PFSK-1 (cell line): ENCODE measurements around the gene OIT3.

Experiments
- FOXP2 ChIP-seq: optimal IDR thresholded peaks from 2 replicates; pipeline ENCODE3; 2011; ENCODE audit warnings: borderline replicate concordance, control low read depth, inconsistent platforms; ENCODE audit not compliant: insufficient read depth; ENCODE audit errors: extremely low read length, extremely low read depth
- POLR2AphosphoS5 ChIP-seq: IDR thresholded peaks from 2 replicates; pipeline ENCODE4 v1.6.1; 2012; ENCODE audit warnings: low read depth, mild to moderate bottlenecking, control low read depth, low read length, moderate library complexity
- SIN3A ChIP-seq: IDR thresholded peaks from 2 replicates; pipeline ENCODE4 v1.6.1; 2012; ENCODE audit warnings: mild to moderate bottlenecking, low read length, moderate library complexity, borderline replicate concordance; ENCODE audit not compliant: insufficient read depth
- TAF1 ChIP-seq: IDR thresholded peaks from 2 replicates; pipeline ENCODE4 v1.6.1; 2012; ENCODE audit warnings: low read length, control low read depth, borderline replicate concordance; ENCODE audit not compliant: insufficient read depth
- TF ChIP-seq, protein P1 (sequence below), 2 experiments: IDR thresholded peaks; 2 replicates each; pipeline versions ENCODE4 v1.6.1 to v1.8.0; 2011 to 2012; ENCODE audit warnings: low read depth in 2 of 2, low read length in 2 of 2, control low read depth in 1 of 2, inconsistent platforms in 1 of 2, mild to moderate bottlenecking in 1 of 2, moderate library complexity in 1 of 2; ENCODE audit not compliant: insufficient read depth in 1 of 2

OIT3 gene

DNA sequence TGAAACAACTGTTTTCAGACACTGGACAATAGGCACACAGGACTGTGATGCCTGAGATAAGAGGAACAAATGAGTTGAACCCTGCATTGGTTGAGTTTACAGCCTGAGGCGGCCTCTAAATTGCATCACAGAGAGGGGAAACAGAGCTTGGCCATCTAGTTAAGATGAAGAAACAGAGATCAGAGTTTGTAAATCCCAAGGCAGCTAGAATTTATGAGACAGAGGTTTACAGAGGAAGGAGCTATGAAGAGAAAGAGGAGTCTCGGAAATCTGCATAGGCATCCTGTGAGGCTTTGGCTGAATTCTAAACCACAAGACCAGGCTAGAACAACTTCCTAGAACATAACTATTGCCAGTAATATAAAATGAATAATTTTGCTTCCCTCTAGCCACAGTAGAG, 41.0 kb upstream of the OIT3 start:
- TF ChIP-seq FOXP2: no peak
- TF ChIP-seq, protein P1, sequence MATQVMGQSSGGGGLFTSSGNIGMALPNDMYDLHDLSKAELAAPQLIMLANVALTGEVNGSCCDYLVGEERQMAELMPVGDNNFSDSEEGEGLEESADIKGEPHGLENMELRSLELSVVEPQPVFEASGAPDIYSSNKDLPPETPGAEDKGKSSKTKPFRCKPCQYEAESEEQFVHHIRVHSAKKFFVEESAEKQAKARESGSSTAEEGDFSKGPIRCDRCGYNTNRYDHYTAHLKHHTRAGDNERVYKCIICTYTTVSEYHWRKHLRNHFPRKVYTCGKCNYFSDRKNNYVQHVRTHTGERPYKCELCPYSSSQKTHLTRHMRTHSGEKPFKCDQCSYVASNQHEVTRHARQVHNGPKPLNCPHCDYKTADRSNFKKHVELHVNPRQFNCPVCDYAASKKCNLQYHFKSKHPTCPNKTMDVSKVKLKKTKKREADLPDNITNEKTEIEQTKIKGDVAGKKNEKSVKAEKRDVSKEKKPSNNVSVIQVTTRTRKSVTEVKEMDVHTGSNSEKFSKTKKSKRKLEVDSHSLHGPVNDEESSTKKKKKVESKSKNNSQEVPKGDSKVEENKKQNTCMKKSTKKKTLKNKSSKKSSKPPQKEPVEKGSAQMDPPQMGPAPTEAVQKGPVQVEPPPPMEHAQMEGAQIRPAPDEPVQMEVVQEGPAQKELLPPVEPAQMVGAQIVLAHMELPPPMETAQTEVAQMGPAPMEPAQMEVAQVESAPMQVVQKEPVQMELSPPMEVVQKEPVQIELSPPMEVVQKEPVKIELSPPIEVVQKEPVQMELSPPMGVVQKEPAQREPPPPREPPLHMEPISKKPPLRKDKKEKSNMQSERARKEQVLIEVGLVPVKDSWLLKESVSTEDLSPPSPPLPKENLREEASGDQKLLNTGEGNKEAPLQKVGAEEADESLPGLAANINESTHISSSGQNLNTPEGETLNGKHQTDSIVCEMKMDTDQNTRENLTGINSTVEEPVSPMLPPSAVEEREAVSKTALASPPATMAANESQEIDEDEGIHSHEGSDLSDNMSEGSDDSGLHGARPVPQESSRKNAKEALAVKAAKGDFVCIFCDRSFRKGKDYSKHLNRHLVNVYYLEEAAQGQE (IDR thresholded peaks at IDR 0.05; ENCODE audit: insufficient read depth in 1 of 2, low read depth in 2 of 2, low read length in 2 of 2): no peak
- TF ChIP-seq TAF1: no peak
- TF ChIP-seq SIN3A: no peak
- TF ChIP-seq POLR2AphosphoS5: no peak

DNA sequence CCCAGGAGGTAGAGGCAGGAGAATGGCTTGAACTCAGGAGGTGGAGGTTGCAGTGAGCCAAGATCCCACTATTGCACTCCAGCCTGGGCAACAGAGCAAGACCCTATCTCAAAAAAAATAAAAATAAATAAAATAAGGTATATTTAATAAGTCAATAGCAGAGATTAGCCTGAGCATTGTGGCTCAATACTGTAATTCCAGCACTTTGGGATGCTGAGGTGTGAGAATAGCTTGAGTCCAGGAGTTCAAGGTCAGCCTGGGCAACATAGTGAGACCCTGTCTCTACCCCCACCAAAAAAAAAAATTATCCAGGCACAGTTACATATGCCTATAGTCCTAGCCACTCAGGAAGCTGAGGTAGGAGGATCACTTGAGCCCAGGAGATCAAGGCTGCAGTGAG, 38.4 kb upstream of the OIT3 start:
- TF ChIP-seq FOXP2 (no peak), SIN3A (no peak), TAF1 (no peak), POLR2AphosphoS5 (no peak)
- TF ChIP-seq, protein P1 (IDR thresholded peaks at IDR 0.05; ENCODE audit: insufficient read depth in 1 of 2, low read depth in 2 of 2, low read length in 2 of 2): no peak

DNA sequence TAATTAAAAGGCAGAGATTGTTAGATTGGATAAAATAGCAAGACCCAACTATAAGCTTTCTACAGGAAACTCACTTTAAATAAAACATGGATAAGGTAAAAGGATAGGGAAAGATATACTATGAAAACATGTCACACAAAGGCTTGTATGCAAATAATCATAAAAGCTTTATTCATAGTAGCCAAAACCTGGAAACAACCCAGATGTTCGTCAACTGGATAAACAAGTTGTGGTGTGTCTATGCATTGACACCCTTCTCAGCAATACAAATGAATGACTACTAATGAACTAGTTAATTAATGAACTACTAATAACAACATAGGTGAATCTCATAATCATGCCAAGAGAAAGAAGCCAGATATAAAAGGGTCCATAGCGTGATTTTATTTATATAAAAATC, 37.7 kb upstream of the OIT3 start:
- TF ChIP-seq FOXP2: no peak
- no peak for TF ChIP-seq SIN3A
- TF ChIP-seq, protein P1 (IDR thresholded peaks at IDR 0.05; ENCODE audit: insufficient read depth in 1 of 2, low read depth in 2 of 2, low read length in 2 of 2): no peak
- no peak for TF ChIP-seq TAF1
- TF ChIP-seq POLR2AphosphoS5: no peak

DNA sequence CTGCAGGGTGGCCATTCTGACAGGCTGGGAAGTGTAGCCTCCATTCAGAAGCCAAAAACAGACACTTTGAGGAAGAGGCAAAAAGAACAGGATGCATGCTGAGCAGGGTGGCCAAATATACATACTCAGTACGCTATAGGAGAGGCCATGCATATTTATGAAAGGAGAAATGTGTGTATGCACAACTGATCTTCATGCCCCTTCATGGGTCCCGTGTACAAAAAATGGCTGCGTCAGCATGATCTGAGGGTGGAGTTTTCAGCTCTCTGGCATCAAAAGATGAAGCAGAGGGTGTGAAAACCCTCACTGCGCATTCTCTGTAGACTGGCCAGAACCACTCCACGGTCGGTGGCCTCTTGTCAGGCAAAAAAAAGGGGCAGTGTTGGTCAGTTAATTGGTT, 35.5 kb upstream of the OIT3 start:
- no peak for TF ChIP-seq SIN3A
- TF ChIP-seq POLR2AphosphoS5: no peak
- no peak for TF ChIP-seq TAF1
- TF ChIP-seq, protein P1 (IDR thresholded peaks at IDR 0.05; ENCODE audit: insufficient read depth in 1 of 2, low read depth in 2 of 2, low read length in 2 of 2): no peak
- TF ChIP-seq FOXP2: no peak

DNA sequence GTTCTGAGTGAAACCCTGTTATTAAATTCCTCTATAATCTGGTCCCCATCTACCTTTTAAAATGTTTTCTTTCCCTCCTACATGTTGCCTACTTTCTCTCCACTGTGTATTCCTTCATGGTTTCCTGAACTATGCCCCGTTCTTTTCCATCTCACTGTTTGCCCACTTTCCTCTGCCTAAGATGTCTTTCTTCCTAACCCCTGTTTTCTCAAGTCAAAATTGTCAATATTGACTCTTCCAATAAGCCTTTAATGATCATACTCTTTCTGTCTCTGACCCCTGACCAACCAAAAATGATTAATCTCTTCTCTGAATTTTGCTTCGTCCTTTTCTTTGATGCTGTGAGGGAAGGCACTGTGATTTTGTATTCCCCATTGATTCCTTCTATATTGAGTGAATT, 30.6 kb upstream of the OIT3 start:
- TF ChIP-seq FOXP2 (no peak), TAF1 (no peak), POLR2AphosphoS5 (no peak), SIN3A (no peak)
- TF ChIP-seq, protein P1 (IDR thresholded peaks at IDR 0.05; ENCODE audit: insufficient read depth in 1 of 2, low read depth in 2 of 2, low read length in 2 of 2): no peak
